K562 (cell line): ENCODE data around the gene PTPN1. TPM values are rescaled to one million over a fixed set of nuclear protein-coding genes. Genes with fewer than 3 reads are reported as not detected.

ENCODE experiments used
- ATAC-seq: fragments of 200-7000 bp; cut with Tn5 transposase; 3 replicates; pipeline ENCODE4 v1.9.1; 2020; ENCODE audit warnings: moderate library complexity
- BruUV-seq: library from RNA; stranded (reverse); fragments of 400-500 nt; replicated peaks from 2 replicates; lab custom pipeline; 2021; lab: Mats Ljungman, UMichigan
- CTCF ChIA-PET: fragments of 300-600 bp; formaldehyde crosslinking; extraction: SDS; loops from one replicate; lab custom pipeline; 2021; ENCODE audit warnings: low intra/inter-chr PET ratio; lab: Yijun Ruan, JAX
- POLR2A ChIA-PET: fragments of 300-600, 350-650 bp; sonication (Branson Sonifier 250); formaldehyde crosslinking; extraction: SDS; loops from one replicate; lab custom pipeline; 2021; ENCODE audit warnings: antibody characterized with exemption, inconsistent platforms; lab: Yijun Ruan, JAX
- DNase-seq, 4 experiments: peaks; one replicate each; pipeline versions ENCODE4 v3.0.0 to v3.0.0-alpha.2; 2011 to 2018; ENCODE audit warnings: low spot score in 3 of 4, mixed read lengths in 3 of 4; ENCODE audit errors: extremely low read depth in 1 of 4
- FAIRE-seq: peaks from 2 replicates; lab custom pipeline; 2011; peaks lifted over from hg19 to GRCh38; lab: Jason Lieb, UNC
- H2AFZ ChIP-seq: 2 replicates; pipeline ENCODE4 v1.6.0; 2011; ENCODE audit warnings: low read depth, low read length, control low read depth, inconsistent platforms
- H3K27ac ChIP-seq: fragments of 200-600 bp; 3 replicates; pipeline ENCODE4 v1.8.0; 2011; ENCODE audit warnings: low read depth, mild to moderate bottlenecking, control low read depth, inconsistent platforms, low read length, moderate library complexity, mixed read lengths; ENCODE audit errors: extremely low read depth
- H3K27me3 ChIP-seq, 2 experiments: fragments of 300-600 bp in 1 of 2; 2 replicates in 1 of 2; 3 replicates in 1 of 2; pipeline versions ENCODE4 v1.6.0 to v1.8.0; 2011; ENCODE audit warnings: inconsistent platforms in 2 of 2, low read length in 2 of 2, mild to moderate bottlenecking in 1 of 2, mixed read lengths in 1 of 2, moderate library complexity in 1 of 2; ENCODE audit not compliant: control insufficient read depth in 2 of 2, insufficient read depth in 2 of 2
- H3K36me3 ChIP-seq: fragments of 300-600 bp; 3 replicates; pipeline ENCODE4 v1.8.0; 2011; ENCODE audit warnings: mild to moderate bottlenecking, low read length, inconsistent platforms; ENCODE audit not compliant: control insufficient read depth, insufficient read depth
- H3K4me1 ChIP-seq, 2 experiments: fragments of 200-600 bp in 1 of 2; replicated peaks in 1 of 2; 2 replicates in 1 of 2; 3 replicates in 1 of 2; pipeline versions ENCODE4 v1.5.1 to v1.8.0; 2011; ENCODE audit warnings: inconsistent platforms in 2 of 2, low read length in 2 of 2, mild to moderate bottlenecking in 1 of 2, mixed read lengths in 1 of 2, moderate library complexity in 1 of 2; ENCODE audit not compliant: control insufficient read depth in 2 of 2, insufficient read depth in 2 of 2
- H3K4me2 ChIP-seq: 2 replicates; pipeline ENCODE4 v1.6.1; 2011; ENCODE audit warnings: low read length, control low read depth, inconsistent platforms, mixed read lengths; ENCODE audit not compliant: insufficient read depth
- H3K4me3 ChIP-seq: fragments of 200-600 bp; sonication (generic), shearing (Covaris generic); 2 replicates; pipeline ENCODE4 v1.5.1; 2016; ENCODE audit warnings: control low read depth, inconsistent platforms
- H3K79me2 ChIP-seq: fragments of 200-600 bp; 3 replicates; pipeline ENCODE4 v1.8.0; 2011; ENCODE audit warnings: low read length, inconsistent platforms; ENCODE audit not compliant: control insufficient read depth, insufficient read depth
- H3K9ac ChIP-seq, 2 experiments: 2 replicates each; pipeline versions ENCODE4 v1.6.0 to v1.6.1; 2011; ENCODE audit warnings: low read depth in 2 of 2, low read length in 2 of 2, control low read depth in 1 of 2, inconsistent platforms in 1 of 2, mild to moderate bottlenecking in 1 of 2, mixed read lengths in 1 of 2; ENCODE audit not compliant: insufficient read depth in 1 of 2
- H3K9me1 ChIP-seq: one replicate; pipeline ENCODE4 v1.6.0; 2011; ENCODE audit warnings: inconsistent platforms, mild to moderate bottlenecking, low read length, moderate library complexity; ENCODE audit not compliant: control insufficient read depth, insufficient read depth
- H3K9me3 ChIP-seq: replicated peaks from 2 replicates; pipeline ENCODE4 v1.5.1; 2011; ENCODE audit warnings: low read depth, low read length, inconsistent platforms; ENCODE audit not compliant: control insufficient read depth, insufficient read depth
- H4K20me1 ChIP-seq: replicated peaks from 2 replicates; pipeline ENCODE4 v1.6.1; 2011; ENCODE audit warnings: low read length, inconsistent platforms, mixed read lengths; ENCODE audit not compliant: control insufficient read depth, insufficient read depth
- FOXJ2 ChIP-seq: fragments of 200-800 bp; sonication (Bioruptor generic); IDR thresholded peaks from 2 replicates; pipeline ENCODE4 v1.6.1; 2016; ENCODE audit warnings: missing genetic modification characterization, missing compliant biosample characterization
- POLR2G ChIP-seq: fragments of 200-400 bp; formaldehyde crosslinking; IDR thresholded peaks from 2 replicates; pipeline ENCODE4 v1.6.1; 2017; ENCODE audit warnings: low read depth, mild to moderate bottlenecking, antibody characterized with exemption, low read length, moderate library complexity
- RBM22 ChIP-seq: fragments of 200-400 bp; formaldehyde crosslinking; IDR thresholded peaks from 2 replicates; pipeline ENCODE4 v1.6.1; 2018; ENCODE audit warnings: low read length, low read depth; ENCODE audit not compliant: poor library complexity, severe bottlenecking
- TEAD2 ChIP-seq: fragments of 450-650 bp; IDR thresholded peaks from 2 replicates; pipeline ENCODE4 v1.6.1; 2016; ENCODE audit warnings: missing genetic modification characterization, control low read depth, missing compliant biosample characterization
- WGBS: fragments of 100-300 bp; shearing (Covaris generic); methylation state at CpG from one replicate; pipeline ENCODE4 v1.1.6; 2016; ENCODE audit warnings: low coverage, mixed read lengths; ENCODE audit not compliant: insufficient coverage; ENCODE audit errors: missing lambda C conversion rate; 5-methylcytosine and 5-hydroxymethylcytosine counted together
- in situ Hi-C: fragments of 300-500 bp; cut with MboI; formaldehyde crosslinking; loops from 4 replicates; pipeline ENCODE4 v1.15.0; 2018; ENCODE audit warnings: inconsistent platforms, mixed read lengths
- intact Hi-C: fragments of 100-400 bp; cut with micrococcal nuclease; formaldehyde crosslinking; loops from 2 replicates; pipeline ENCODE4 v1.14.2; 2022
- polyA plus RNA-seq, 8 experiments: library from polyadenylated mRNA; depleted of rRNA in 4 of 8; stranded (reverse) in 5 of 8; unstranded in 3 of 8; fragments of >200 nt; fragmentation: Nextera tagmentation in 2 of 8; fragmentation: Illumina TruSeq in 1 of 8; extraction: Ambion mirVana in 2 of 8; extraction: Trizol in 1 of 8; gene quantifications; 2 replicates each; pipeline versions ENCODE4 v1.2.1 to v1.2.3, GENCODE V29; 2011 to 2014; ENCODE audit warnings: inconsistent platforms in 1 of 8, missing spikeins in 1 of 8
- total RNA-seq, 7 experiments: library from RNA; depleted of rRNA in 6 of 7; stranded (reverse); fragments of >200 nt in 6 of 7; fragmentation: Illumina TruSeq in 2 of 7; extraction: Trizol in 2 of 7; gene quantifications; 2 replicates each; pipeline versions ENCODE4 v1.2.1 to v1.2.3, GENCODE V29; 2011 to 2021; ENCODE audit warnings: low replicate concordance in 1 of 7
- TF ChIP-seq, protein P1 (sequence below), 3 experiments: fragments of 200-800 bp in 1 of 3; fragments of 250-450 bp in 1 of 3; fragments of 450-650 bp in 1 of 3; sonication (Bioruptor Pico) in 1 of 3; sonication (Bioruptor generic) in 1 of 3; formaldehyde crosslinking in 1 of 3; IDR thresholded peaks; 2 replicates each; pipeline versions ENCODE4 v1.6.1 to v1.8.0; 2016 to 2022; ENCODE audit warnings: mild to moderate bottlenecking in 2 of 3, missing genetic modification characterization in 2 of 3, missing compliant biosample characterization in 1 of 3, moderate library complexity in 1 of 3
- TF ChIP-seq, protein P2 (sequence below): fragments of 250-450 bp; sonication (Bioruptor Pico); IDR thresholded peaks from 2 replicates; pipeline ENCODE4 v1.9.0; 2021; ENCODE audit warnings: mild to moderate bottlenecking, inconsistent platforms

The PTPN1 gene
- total and polyA plus RNA-seq, 9 of the 15 experiments (the other 6 are each of a cell fraction or from before 2014, with no cell fraction given) = 11.0 to 85.3 (median 54.0) TPM

DNA sequence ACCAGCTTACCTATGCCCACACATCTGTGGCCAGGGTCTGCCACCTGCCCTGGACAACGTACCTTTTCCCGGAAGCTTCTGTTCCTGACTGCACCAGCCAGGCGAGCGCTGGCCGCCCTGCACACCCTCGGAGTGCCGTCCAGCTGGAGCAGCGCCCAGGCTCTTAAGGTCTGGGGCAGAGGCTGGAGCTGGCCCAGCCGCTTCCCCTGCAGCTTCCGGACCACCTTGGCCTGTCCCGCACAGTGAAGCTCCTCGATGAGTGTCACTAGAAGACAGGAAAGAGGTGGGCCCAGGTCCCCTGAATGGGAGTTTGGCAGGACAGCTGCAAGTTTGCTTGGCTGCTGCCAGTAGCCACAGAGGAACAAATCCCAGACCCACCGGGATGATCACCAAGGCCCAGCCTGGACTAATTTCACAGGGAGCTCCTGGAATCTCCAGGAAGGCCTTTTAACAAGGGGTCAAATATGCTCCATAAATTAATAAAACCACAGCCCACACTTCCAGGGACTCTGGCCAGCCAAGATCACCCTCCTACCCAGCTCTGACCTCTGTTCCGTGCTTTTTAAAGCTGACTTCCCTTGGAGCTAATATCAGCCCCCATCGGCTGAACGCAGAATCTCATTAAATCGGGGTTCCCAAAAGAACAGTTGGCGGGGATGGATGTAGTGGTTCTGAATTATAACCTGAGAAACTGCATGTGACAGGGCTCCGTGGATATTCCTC lies 82.3 kb downstream of the PTPN1 start:
- intact Hi-C loops (no loop called here), in situ Hi-C loops (no loop called here)
- DNase-seq (no peak), FAIRE-seq (no peak)
- POLR2A ChIA-PET = interaction anchor here (0.6 to 0.8 kb wide), 4 partner anchors 10 to 555 kb away, joined by 3 to 7 read pairs (median 3); no protein-coding TSS in a partner anchor
- Histone ChIP-seq H3K9me1 (no peaks in the 10 kb centered on the region), H3K9ac (no peak overlapping the region), H3K79me2 (no peaks in the 10 kb centered on the region), H3K9me3 (no peaks in the 10 kb centered on the region)
- TF ChIP-seq, protein P1, sequence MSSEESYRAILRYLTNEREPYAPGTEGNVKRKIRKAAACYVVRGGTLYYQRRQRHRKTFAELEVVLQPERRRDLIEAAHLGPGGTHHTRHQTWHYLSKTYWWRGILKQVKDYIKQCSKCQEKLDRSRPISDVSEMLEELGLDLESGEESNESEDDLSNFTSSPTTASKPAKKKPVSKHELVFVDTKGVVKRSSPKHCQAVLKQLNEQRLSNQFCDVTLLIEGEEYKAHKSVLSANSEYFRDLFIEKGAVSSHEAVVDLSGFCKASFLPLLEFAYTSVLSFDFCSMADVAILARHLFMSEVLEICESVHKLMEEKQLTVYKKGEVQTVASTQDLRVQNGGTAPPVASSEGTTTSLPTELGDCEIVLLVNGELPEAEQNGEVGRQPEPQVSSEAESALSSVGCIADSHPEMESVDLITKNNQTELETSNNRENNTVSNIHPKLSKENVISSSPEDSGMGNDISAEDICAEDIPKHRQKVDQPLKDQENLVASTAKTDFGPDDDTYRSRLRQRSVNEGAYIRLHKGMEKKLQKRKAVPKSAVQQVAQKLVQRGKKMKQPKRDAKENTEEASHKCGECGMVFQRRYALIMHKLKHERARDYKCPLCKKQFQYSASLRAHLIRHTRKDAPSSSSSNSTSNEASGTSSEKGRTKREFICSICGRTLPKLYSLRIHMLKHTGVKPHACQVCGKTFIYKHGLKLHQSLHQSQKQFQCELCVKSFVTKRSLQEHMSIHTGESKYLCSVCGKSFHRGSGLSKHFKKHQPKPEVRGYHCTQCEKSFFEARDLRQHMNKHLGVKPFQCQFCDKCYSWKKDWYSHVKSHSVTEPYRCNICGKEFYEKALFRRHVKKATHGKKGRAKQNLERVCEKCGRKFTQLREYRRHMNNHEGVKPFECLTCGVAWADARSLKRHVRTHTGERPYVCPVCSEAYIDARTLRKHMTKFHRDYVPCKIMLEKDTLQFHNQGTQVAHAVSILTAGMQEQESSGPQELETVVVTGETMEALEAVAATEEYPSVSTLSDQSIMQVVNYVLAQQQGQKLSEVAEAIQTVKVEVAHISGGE (CRISPR knock-in tag; IDR thresholded peaks at IDR 0.05) = 0 out of 6 replicates have a peak, but pooled peaks of 1 of the 3 experiments have one; percentile 12
- TF ChIP-seq TEAD2 (tag) (no peak), RBM22 (peak; percentile 86), FOXJ2 (tag) (no peak), POLR2G (peak; percentile 74)
- TF ChIP-seq, protein P2, sequence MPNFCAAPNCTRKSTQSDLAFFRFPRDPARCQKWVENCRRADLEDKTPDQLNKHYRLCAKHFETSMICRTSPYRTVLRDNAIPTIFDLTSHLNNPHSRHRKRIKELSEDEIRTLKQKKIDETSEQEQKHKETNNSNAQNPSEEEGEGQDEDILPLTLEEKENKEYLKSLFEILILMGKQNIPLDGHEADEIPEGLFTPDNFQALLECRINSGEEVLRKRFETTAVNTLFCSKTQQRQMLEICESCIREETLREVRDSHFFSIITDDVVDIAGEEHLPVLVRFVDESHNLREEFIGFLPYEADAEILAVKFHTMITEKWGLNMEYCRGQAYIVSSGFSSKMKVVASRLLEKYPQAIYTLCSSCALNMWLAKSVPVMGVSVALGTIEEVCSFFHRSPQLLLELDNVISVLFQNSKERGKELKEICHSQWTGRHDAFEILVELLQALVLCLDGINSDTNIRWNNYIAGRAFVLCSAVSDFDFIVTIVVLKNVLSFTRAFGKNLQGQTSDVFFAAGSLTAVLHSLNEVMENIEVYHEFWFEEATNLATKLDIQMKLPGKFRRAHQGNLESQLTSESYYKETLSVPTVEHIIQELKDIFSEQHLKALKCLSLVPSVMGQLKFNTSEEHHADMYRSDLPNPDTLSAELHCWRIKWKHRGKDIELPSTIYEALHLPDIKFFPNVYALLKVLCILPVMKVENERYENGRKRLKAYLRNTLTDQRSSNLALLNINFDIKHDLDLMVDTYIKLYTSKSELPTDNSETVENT = no peak
- TF ChIP-seq, all 486 proteins: peak for 3
- no peak overlapping the region for H3K27ac ChIP-seq
- H3K4me3 ChIP-seq = no peak overlapping the region
- BruUV-seq = no TSS peak
- WGBS = 93% methylated on average over 19 of the region's 19 CpGs
- H4K20me1 ChIP-seq = no peaks in the 10 kb centered on the region
- H3K27me3 ChIP-seq = no peaks in the 10 kb centered on the region
- CTCF ChIA-PET = no interaction called here
- ATAC-seq = no peak
- no peak overlapping the region for H2AFZ ChIP-seq
- no peak overlapping the region for H3K4me2 ChIP-seq
- peaks cover 73% of the 10 kb centered on the region for H3K36me3 ChIP-seq
- peaks cover 0 to 10% of the 10 kb centered on the region in 2 experiments; a peak in 1 of 5 replicates for H3K4me1 ChIP-seq
